Choroid plexus epithelial cell (primary cell): ENCODE results near the gene BRI3.

Experiments
- DNase-seq: peaks from one replicate; pipeline ENCODE4 v3.0.0-alpha.2; 2010; ENCODE audit warnings: low read depth
- H3K4me3 ChIP-seq: 2 replicates; pipeline ENCODE4 v1.5.1; 2011; ENCODE audit warnings: low read depth, mild to moderate bottlenecking, control low read depth, low read length, moderate library complexity
- CTCF ChIP-seq: conservative IDR thresholded peaks from 2 replicates; pipeline ENCODE4 v1.5.1; 2011; ENCODE audit warnings: low read depth, mild to moderate bottlenecking, control low read depth, inconsistent platforms, low read length, moderate library complexity

BRI3 gene

GRCh38 chr7:98267303-98267702 lies 14.2 kb upstream of the BRI3 start:
- no peak overlapping the region for H3K4me3 ChIP-seq
- DNase-seq, result no peak
- TF ChIP-seq CTCF, result no peak

- peak; percentile 94 for DNase-seq
- TF ChIP-seq CTCF, result no peak
- no peak overlapping the region for H3K4me3 ChIP-seq
Observed at GRCh38 chr7:98276241-98276761, 5.2 kb upstream of the BRI3 start.

DNA sequence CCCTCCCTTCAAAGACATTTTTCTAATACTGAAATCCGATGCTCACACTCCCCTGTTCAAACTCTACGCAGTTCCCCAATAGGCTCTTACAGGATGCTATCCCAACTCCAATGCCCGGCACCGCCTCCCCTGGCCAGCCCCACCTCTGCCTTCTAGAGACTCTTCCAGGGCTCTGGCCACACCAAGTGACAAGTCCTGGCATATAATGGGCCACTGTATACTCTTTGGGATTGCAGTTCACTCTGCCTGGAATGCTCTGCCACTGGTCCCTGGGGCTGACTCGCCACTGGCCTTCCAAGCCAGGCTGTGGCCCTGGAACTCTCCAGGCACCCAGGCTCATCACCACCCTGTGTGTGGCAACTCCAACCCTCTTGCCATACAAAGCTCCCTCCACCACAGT lies 3.1 kb upstream of the BRI3 start:
- H3K4me3 ChIP-seq, result no peak overlapping the region
- TF ChIP-seq CTCF, result no peak
- DNase-seq, result no peak

GRCh38 chr7:98278936-98279335 lies 2.5 kb upstream of the BRI3 start:
- no peak overlapping the region for H3K4me3 ChIP-seq
- DNase-seq, result no peak
- no peak for TF ChIP-seq CTCF

- H3K4me3 ChIP-seq, result no peak overlapping the region
- DNase-seq, result no peak
- no peak for TF ChIP-seq CTCF
Observed at GRCh38 chr7:98280296-98280695, 1.2 kb upstream of the BRI3 start.

DNA sequence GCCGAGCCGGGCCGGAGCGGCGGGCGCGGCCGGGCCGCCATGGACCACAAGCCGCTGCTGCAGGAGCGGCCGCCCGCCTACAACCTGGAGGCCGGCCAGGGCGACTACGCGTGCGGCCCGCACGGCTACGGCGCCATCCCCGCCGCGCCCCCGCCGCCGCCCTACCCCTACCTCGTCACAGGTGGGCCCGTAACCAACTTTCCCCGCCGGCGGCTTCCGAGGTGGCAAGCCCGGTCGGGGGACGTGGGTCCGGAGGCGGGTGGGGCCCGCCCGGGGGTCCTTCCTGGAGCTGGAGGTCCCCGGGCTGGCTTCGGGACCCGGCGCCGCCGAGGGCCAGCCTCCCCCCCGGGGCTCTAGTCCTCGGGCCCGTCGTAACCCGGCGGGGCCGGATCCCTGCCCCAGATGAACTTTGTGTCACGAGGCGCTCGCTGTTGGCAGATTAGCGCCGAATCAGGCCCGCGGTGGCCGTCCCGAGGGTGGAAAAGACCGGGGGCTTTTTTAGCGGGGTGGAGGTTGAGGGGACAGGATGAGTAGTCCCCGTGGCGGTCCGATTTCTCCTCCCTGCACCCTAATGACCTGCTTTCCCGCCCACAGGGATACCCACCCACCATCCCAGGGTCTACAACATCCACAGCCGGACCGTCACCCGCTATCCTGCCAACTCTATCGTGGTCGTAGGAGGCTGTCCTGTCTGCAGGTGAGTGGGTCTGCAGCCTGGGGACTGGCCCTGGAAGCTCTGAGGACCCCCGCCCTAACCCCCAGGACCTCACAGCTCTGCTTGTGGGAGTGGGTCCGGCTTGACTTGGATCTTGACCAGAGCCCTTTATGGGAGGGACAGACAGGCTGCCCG lies 496 bp downstream of the BRI3 start:
- H3K4me3 ChIP-seq, result peak overlapping the region; percentile 86
- no peak for DNase-seq
- no peak for TF ChIP-seq CTCF

DNA sequence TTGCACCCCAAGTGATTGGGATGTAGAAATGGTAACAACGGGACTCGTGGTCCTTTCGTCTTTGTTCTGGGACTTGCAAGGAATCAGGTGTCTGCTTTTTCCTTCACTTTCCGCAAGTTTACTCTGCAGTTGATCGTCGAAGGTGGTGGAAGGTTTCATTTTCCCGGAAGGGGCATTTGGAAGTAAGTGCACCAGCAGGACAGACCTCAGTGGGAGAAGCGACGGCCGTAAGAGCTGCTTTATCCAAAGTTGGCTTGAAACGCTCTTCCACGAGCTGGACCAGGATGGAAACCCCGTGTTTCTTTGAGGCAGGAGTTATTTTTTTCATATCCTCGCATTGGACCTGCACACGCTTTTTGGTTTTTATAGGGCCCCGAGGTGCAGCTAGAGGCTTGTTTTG lies 1.2 kb downstream of the BRI3 start:
- TF ChIP-seq CTCF, result no peak
- peak overlapping the region; percentile 86 for H3K4me3 ChIP-seq
- peak; percentile 28 for DNase-seq
